ENCODE results near the gene OR10AD1. TPM values are rescaled to one million over a fixed set of nuclear protein-coding genes. Genes with fewer than 3 reads are reported as not detected.
A peak's percentile ranks its signal among the peaks of the same experiment; 100 is the strongest.

Gene OR10AD1
- total and polyA plus RNA-seq, 9 of the 15 experiments (the other 6 are each of a cell fraction or from before 2014, with no cell fraction given): not detected

DNA sequence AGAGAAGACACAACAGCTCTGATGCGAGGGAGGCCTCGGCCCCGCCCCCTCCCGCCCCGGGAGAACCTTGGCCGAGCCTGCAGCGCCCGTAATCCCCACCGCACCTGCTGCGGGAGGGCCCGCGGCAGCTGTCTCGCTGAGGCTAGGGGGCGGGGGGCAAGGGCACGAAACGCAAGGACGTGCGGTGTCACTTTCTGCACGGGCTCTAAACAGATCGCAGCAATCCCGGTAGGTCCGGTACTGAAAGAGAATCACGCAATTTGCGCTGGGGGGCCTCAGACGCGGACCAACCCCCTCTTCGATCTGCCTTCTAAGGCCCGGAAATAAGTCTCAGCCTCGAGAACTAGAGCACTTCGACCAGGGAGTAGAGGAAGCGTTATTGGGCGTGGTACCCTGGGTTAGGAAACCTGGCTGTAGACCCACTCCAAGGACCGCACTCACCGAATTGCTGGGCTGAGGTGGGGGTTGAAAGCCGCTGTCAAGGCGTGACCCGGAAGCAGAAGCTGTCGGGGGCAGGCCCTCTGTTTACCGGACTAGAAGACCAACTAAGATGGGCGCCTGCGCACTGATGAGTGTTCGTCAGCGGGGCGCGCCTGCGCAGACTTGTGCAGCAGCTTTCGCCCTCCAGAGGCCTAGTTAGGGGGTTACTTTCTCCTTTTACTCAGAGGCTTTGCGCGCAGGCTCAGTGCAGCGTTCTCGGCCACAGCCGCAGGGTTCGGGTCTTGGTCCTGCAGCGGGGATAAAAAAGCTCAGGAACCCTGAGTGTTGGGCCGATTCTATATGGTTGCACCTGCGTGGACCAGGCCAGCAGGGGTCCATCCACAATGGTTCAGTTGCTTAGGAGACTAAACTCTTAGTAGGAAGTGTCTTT, 45.8 kb downstream of the OR10AD1 start, which contains the start of gene ASB8 (continued):
- TF ChIP-seq, protein P1, sequence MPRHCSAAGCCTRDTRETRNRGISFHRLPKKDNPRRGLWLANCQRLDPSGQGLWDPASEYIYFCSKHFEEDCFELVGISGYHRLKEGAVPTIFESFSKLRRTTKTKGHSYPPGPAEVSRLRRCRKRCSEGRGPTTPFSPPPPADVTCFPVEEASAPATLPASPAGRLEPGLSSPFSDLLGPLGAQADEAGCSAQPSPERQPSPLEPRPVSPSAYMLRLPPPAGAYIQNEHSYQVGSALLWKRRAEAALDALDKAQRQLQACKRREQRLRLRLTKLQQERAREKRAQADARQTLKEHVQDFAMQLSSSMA (CRISPR knock-in tag; IDR thresholded peaks at IDR 0.05): no peak
- TF ChIP-seq ELF4 (CRISPR knock-in tag; IDR thresholded peaks at IDR 0.05) (peak; percentile 34; the same call in 1 of the 2 replicates), ARID3B (CRISPR knock-in tag; IDR thresholded peaks at IDR 0.05; ENCODE audit: borderline replicate concordance) (no peak), HMG20B (CRISPR knock-in tag; IDR thresholded peaks at IDR 0.05) (no peak), U2AF1 (optimal IDR thresholded peaks at IDR 0.05; ENCODE audit: low read depth, low read length) (no peak), STAT5B (CRISPR knock-in tag; IDR thresholded peaks at IDR 0.05) (no peak), MBD2 (IDR thresholded peaks at IDR 0.05; ENCODE audit: borderline replicate concordance, low read depth) (peak; percentile 45; the same call in 1 of the 2 replicates), ZNF551 (CRISPR knock-in tag; IDR thresholded peaks at IDR 0.05) (no peak), ZNF184 (CRISPR knock-in tag; IDR thresholded peaks at IDR 0.05) (no peak), CREB5 (CRISPR knock-in tag; IDR thresholded peaks at IDR 0.05) (no peak), NFRKB (IDR thresholded peaks at IDR 0.05; ENCODE audit: low read depth) (0 out of 2 replicates have a peak, but pooled peaks have one; percentile 26)
- TF ChIP-seq, protein P2, sequence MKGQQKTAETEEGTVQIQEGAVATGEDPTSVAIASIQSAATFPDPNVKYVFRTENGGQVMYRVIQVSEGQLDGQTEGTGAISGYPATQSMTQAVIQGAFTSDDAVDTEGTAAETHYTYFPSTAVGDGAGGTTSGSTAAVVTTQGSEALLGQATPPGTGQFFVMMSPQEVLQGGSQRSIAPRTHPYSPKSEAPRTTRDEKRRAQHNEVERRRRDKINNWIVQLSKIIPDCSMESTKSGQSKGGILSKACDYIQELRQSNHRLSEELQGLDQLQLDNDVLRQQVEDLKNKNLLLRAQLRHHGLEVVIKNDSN (CRISPR knock-in tag; IDR thresholded peaks at IDR 0.05): peak; percentile 10; the same call in 1 of the 2 replicates
- TF ChIP-seq, protein P3, sequence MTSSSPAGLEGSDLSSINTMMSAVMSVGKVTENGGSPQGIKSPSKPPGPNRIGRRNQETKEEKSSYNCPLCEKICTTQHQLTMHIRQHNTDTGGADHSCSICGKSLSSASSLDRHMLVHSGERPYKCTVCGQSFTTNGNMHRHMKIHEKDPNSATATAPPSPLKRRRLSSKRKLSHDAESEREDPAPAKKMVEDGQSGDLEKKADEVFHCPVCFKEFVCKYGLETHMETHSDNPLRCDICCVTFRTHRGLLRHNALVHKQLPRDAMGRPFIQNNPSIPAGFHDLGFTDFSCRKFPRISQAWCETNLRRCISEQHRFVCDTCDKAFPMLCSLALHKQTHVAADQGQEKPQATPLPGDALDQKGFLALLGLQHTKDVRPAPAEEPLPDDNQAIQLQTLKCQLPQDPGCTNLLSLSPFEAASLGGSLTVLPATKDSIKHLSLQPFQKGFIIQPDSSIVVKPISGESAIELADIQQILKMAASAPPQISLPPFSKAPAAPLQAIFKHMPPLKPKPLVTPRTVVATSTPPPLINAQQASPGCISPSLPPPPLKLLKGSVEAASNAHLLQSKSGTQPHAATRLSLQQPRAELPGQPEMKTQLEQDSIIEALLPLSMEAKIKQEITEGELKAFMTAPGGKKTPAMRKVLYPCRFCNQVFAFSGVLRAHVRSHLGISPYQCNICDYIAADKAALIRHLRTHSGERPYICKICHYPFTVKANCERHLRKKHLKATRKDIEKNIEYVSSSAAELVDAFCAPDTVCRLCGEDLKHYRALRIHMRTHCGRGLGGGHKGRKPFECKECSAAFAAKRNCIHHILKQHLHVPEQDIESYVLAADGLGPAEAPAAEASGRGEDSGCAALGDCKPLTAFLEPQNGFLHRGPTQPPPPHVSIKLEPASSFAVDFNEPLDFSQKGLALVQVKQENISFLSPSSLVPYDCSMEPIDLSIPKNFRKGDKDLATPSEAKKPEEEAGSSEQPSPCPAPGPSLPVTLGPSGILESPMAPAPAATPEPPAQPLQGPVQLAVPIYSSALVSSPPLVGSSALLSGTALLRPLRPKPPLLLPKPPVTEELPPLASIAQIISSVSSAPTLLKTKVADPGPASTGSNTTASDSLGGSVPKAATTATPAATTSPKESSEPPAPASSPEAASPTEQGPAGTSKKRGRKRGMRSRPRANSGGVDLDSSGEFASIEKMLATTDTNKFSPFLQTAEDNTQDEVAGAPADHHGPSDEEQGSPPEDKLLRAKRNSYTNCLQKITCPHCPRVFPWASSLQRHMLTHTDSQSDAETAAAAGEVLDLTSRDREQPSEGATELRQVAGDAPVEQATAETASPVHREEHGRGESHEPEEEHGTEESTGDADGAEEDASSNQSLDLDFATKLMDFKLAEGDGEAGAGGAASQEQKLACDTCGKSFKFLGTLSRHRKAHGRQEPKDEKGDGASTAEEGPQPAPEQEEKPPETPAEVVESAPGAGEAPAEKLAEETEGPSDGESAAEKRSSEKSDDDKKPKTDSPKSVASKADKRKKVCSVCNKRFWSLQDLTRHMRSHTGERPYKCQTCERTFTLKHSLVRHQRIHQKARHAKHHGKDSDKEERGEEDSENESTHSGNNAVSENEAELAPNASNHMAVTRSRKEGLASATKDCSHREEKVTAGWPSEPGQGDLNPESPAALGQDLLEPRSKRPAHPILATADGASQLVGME (CRISPR knock-in tag; IDR thresholded peaks at IDR 0.05): peak; percentile 88; the same call in 1 of the 2 replicates

Data from K562 (cell line).